Mesenchymal stem cell (in vitro differentiated cells and primary cell): Measurements from ENCODE around the gene CBX4.

Experiments used
- DNase-seq: peaks from one replicate; pipeline ENCODE4 v3.0.0-alpha.2; 2013
- H2AFZ ChIP-seq: one replicate; pipeline ENCODE4 v1.6.1; 2013; ENCODE audit warnings: low read depth, mild to moderate bottlenecking, control low read depth, inconsistent platforms, low read length, moderate library complexity
- H2AK5ac ChIP-seq: 2 replicates; pipeline ENCODE4 v1.6.1; 2013; ENCODE audit warnings: low read length, moderate library complexity, mild to moderate bottlenecking, inconsistent platforms; ENCODE audit not compliant: severe bottlenecking
- H2BK120ac ChIP-seq: one replicate; pipeline ENCODE4 v1.6.1; 2013; ENCODE audit warnings: low read depth, mild to moderate bottlenecking, inconsistent platforms, low read length, moderate library complexity
- H2BK12ac ChIP-seq, 2 experiments: one replicate each; pipeline ENCODE4 v1.6.1; 2013; ENCODE audit warnings: inconsistent platforms in 2 of 2, low read length in 2 of 2, mild to moderate bottlenecking in 2 of 2, moderate library complexity in 2 of 2, control low read depth in 1 of 2
- H2BK15ac ChIP-seq: one replicate; pipeline ENCODE4 v1.6.1; 2013; ENCODE audit warnings: mild to moderate bottlenecking, low read depth, inconsistent platforms; ENCODE audit not compliant: poor library complexity, severe bottlenecking
- H2BK5ac ChIP-seq: 2 replicates; pipeline ENCODE4 v1.6.1; 2013; ENCODE audit warnings: low read depth, mild to moderate bottlenecking, low read length, control low read depth, inconsistent platforms; ENCODE audit not compliant: poor library complexity, severe bottlenecking
- H3K14ac ChIP-seq, 2 experiments: one replicate each; pipeline ENCODE4 v1.6.1; 2013; ENCODE audit warnings: inconsistent platforms in 2 of 2, low read length in 2 of 2, control low read depth in 1 of 2, mild to moderate bottlenecking in 1 of 2, moderate library complexity in 1 of 2
- H3K18ac ChIP-seq, 2 experiments: one replicate each; pipeline ENCODE4 v1.6.1; 2013; ENCODE audit warnings: inconsistent platforms in 2 of 2, low read length in 2 of 2, control low read depth in 1 of 2, low read depth in 1 of 2, mild to moderate bottlenecking in 1 of 2
- H3K23ac ChIP-seq, 2 experiments: one replicate each; pipeline ENCODE4 v1.6.1; 2013; ENCODE audit warnings: inconsistent platforms in 2 of 2, low read length in 2 of 2, mild to moderate bottlenecking in 2 of 2, moderate library complexity in 2 of 2, control low read depth in 1 of 2
- H3K27ac ChIP-seq: 2 replicates; pipeline ENCODE4 v1.5.1; 2013; ENCODE audit warnings: mild to moderate bottlenecking, moderate library complexity, low read length, control low read depth, inconsistent platforms; ENCODE audit not compliant: poor library complexity, severe bottlenecking
- H3K27me3 ChIP-seq, 2 experiments: 2 replicates each; pipeline versions ENCODE4 v1.6.1 to v1.7.0; 2013; ENCODE audit warnings: low read length in 2 of 2, mild to moderate bottlenecking in 2 of 2, moderate library complexity in 2 of 2, control low read depth in 1 of 2, inconsistent platforms in 1 of 2; ENCODE audit not compliant: control insufficient read depth in 1 of 2, insufficient read depth in 1 of 2
- H3K36me3 ChIP-seq, 2 experiments: 2 replicates each; pipeline versions ENCODE4 v1.6.1 to v1.7.0; 2013; ENCODE audit warnings: low read length in 2 of 2, control low read depth in 1 of 2, inconsistent platforms in 1 of 2, low read depth in 1 of 2, mild to moderate bottlenecking in 1 of 2; ENCODE audit not compliant: insufficient read depth in 2 of 2, control insufficient read depth in 1 of 2
- H3K4ac ChIP-seq, 2 experiments: one replicate each; pipeline ENCODE4 v1.6.1; 2013; ENCODE audit warnings: inconsistent platforms in 2 of 2, low read length in 2 of 2, mild to moderate bottlenecking in 2 of 2, moderate library complexity in 2 of 2, control low read depth in 1 of 2, low read depth in 1 of 2
- H3K4me1 ChIP-seq: 2 replicates; pipeline ENCODE4 v1.6.1; 2013; ENCODE audit warnings: low read depth, low read length, control low read depth; ENCODE audit not compliant: control insufficient read depth, insufficient read depth
- H3K4me2 ChIP-seq: 2 replicates; pipeline ENCODE4 v1.6.1; 2013; ENCODE audit warnings: low read length, mild to moderate bottlenecking, inconsistent platforms; ENCODE audit not compliant: poor library complexity, severe bottlenecking
- H3K4me3 ChIP-seq, 2 experiments: 2 replicates each; pipeline versions ENCODE4 v1.5.1 to v1.7.0; 2013; ENCODE audit warnings: low read length in 2 of 2, mild to moderate bottlenecking in 2 of 2, control low read depth in 1 of 2, low read depth in 1 of 2; ENCODE audit not compliant: insufficient read depth in 1 of 2
- H3K79me1 ChIP-seq: replicated peaks from 2 replicates; pipeline ENCODE4 v1.6.1; 2013; ENCODE audit warnings: mild to moderate bottlenecking, control low read depth, low read length, inconsistent platforms; ENCODE audit not compliant: poor library complexity, severe bottlenecking
- H3K9ac ChIP-seq: 2 replicates; pipeline ENCODE4 v1.7.0; 2013; ENCODE audit warnings: mild to moderate bottlenecking, low read length, moderate library complexity
- H3K9me3 ChIP-seq: 2 replicates; pipeline ENCODE4 v1.7.0; 2013; ENCODE audit warnings: mild to moderate bottlenecking, low read length; ENCODE audit not compliant: control insufficient read depth
- H4K8ac ChIP-seq: one replicate; pipeline ENCODE4 v1.6.1; 2013; ENCODE audit warnings: inconsistent platforms, mild to moderate bottlenecking, low read length, moderate library complexity
- H4K91ac ChIP-seq: one replicate; pipeline ENCODE4 v1.6.1; 2013; ENCODE audit warnings: mild to moderate bottlenecking, low read length, inconsistent platforms
- WGBS: methylation state at CpG from one replicate; pipeline ENCODE4 v1.1.7; 2013; ENCODE audit warnings: mixed read lengths; 5-methylcytosine and 5-hydroxymethylcytosine counted together

CBX4 gene

GRCh38 chr17:79830303-79830702, 8.9 kb downstream of the CBX4 start:
- 42% methylated on average over 8 of the region's 8 CpGs for WGBS
- H3K9me3 ChIP-seq: no peaks in the 10 kb centered on the region
- peak overlapping the region in 1 of 2 experiments; percentile 42 for H3K18ac ChIP-seq
- peaks cover 14% of the 10 kb centered on the region for H3K79me1 ChIP-seq
- H3K36me3 ChIP-seq: peaks cover 16 to 19% of the 10 kb centered on the region in 2 experiments
- H2BK15ac ChIP-seq: peak overlapping the region; percentile 64
- H3K4me1 ChIP-seq: peaks cover 34% of the 10 kb centered on the region
- H3K4me2 ChIP-seq: no peak overlapping the region
- no peak overlapping the region for H2BK120ac ChIP-seq
- H4K91ac ChIP-seq: no peak overlapping the region
- DNase-seq: no peak
- no peak overlapping the region for H3K4me3 ChIP-seq
- H3K14ac ChIP-seq: no peak overlapping the region
- no peak overlapping the region for H2AFZ ChIP-seq
- no peak overlapping the region for H3K4ac ChIP-seq
- H2AK5ac ChIP-seq: no peak overlapping the region
- peak overlapping the region in 1 of 2 experiments; percentile 45 for H2BK12ac ChIP-seq
- H2BK5ac ChIP-seq: no peak overlapping the region
- no peak overlapping the region for H3K27ac ChIP-seq
- H3K27me3 ChIP-seq: peaks cover 0 to 41% of the 10 kb centered on the region in 2 experiments
- H3K23ac ChIP-seq: no peak overlapping the region
- no peak overlapping the region for H4K8ac ChIP-seq
- no peak overlapping the region for H3K9ac ChIP-seq

GRCh38 chr17:79829457-79829856, 9.8 kb downstream of the CBX4 start:
- Histone ChIP-seq H3K18ac (peak overlapping the region; percentile 49 to 80), H2AK5ac (no peak overlapping the region), H3K36me3 (peaks cover 8 to 11% of the 10 kb centered on the region in 2 experiments), H2BK120ac (no peak overlapping the region), H3K9ac (no peak overlapping the region), H2AFZ (no peak overlapping the region), H4K91ac (no peak overlapping the region), H3K27me3 (peaks cover 0 to 49% of the 10 kb centered on the region in 2 experiments), H3K4me3 (no peak overlapping the region), H4K8ac (no peak overlapping the region), H3K4me2 (no peak overlapping the region), H3K79me1 (peaks cover 9% of the 10 kb centered on the region), H2BK15ac (no peak overlapping the region), H3K4ac (peak overlapping the region in 1 of 2 experiments; percentile 40), H3K27ac (no peak overlapping the region), H2BK12ac (peak overlapping the region in 1 of 2 experiments; percentile 51), H3K14ac (no peak overlapping the region), H3K23ac (no peak overlapping the region), H3K9me3 (no peaks in the 10 kb centered on the region), H2BK5ac (no peak overlapping the region), H3K4me1 (peaks cover 30% of the 10 kb centered on the region)
- no peak for DNase-seq
- WGBS: 80% methylated on average over 1 of the region's 2 CpGs

GRCh38 chr17:79829004-79829403, 10.2 kb downstream of the CBX4 start:
- Histone ChIP-seq H2BK12ac (peak overlapping the region; percentile 15 to 70), H3K9me3 (no peaks in the 10 kb centered on the region), H3K18ac (peak overlapping the region; percentile 70 to 80), H3K79me1 (peaks cover 5% of the 10 kb centered on the region), H3K27me3 (peaks cover 0 to 52% of the 10 kb centered on the region in 2 experiments), H2BK15ac (no peak overlapping the region), H3K23ac (no peak overlapping the region), H3K4me1 (peaks cover 25% of the 10 kb centered on the region), H2BK120ac (no peak overlapping the region), H3K36me3 (peaks cover 6 to 7% of the 10 kb centered on the region in 2 experiments), H3K14ac (no peak overlapping the region), H2AFZ (no peak overlapping the region), H2BK5ac (no peak overlapping the region), H2AK5ac (no peak overlapping the region), H3K4me2 (no peak overlapping the region), H3K4ac (peak overlapping the region in 1 of 2 experiments; percentile 24), H3K9ac (no peak overlapping the region), H3K27ac (no peak overlapping the region), H3K4me3 (no peak overlapping the region), H4K8ac (no peak overlapping the region), H4K91ac (no peak overlapping the region)
- DNase-seq: peak; percentile 62
- WGBS: 31% methylated on average over 2 of the region's 2 CpGs

DNA sequence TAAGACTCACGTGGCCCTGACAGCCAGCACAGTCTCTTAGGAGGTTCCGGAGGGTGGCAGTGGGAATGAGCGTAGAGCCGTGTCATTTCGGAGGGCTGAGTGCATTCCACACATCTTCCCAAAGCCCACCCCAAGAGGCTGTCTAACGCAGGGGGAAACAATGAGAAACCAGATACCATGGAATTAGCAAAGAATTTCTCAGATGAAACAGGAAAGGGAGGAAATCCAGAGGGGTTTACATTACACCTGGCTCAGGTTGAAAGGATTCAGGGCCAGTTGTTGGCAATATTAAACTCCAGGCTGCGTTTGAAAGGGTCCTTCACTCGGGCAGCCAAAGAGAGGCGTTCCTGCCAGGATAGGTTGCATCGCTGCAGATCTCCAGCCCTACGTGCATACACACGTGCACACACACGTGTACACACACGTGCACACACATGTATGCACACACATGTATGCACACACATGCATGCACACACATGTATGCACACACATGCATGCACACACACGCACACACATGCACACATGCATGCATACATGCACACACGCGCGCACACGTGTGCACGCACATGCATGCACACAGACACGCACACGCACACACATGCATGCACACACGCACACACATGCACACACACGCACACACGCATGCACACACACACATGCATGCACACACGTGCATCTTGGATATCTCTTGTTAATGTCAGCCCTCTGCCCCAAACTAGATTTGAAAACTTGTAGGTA, 12.2 kb downstream of the CBX4 start:
- Histone ChIP-seq H3K4me2 (no peak overlapping the region), H2BK120ac (no peak overlapping the region), H2BK5ac (no peak overlapping the region), H4K8ac (no peak overlapping the region), H3K4ac (no peak overlapping the region), H3K4me3 (no peak overlapping the region), H2BK12ac (no peak overlapping the region), H2AFZ (no peak overlapping the region), H3K14ac (peak overlapping the region in 1 of 2 experiments; percentile 5), H3K18ac (peak overlapping the region in 1 of 2 experiments; percentile 42), H3K9me3 (no peaks in the 10 kb centered on the region), H3K27ac (no peak overlapping the region), H4K91ac (peak overlapping the region; percentile 75), H3K23ac (no peak overlapping the region), H3K4me1 (peaks cover 13% of the 10 kb centered on the region), H3K9ac (no peak overlapping the region), H3K36me3 (no peaks in the 10 kb centered on the region), H3K79me1 (no peaks in the 10 kb centered on the region), H2BK15ac (no peak overlapping the region), H3K27me3 (peaks cover 0 to 61% of the 10 kb centered on the region in 2 experiments), H2AK5ac (no peak overlapping the region)
- 95% methylated on average over 25 of the region's 26 CpGs for WGBS
- no peak for DNase-seq
